NB4 (cell line): Measurements from ENCODE around the gene MIA.
"Not testable (repeated sequence)": the region's sequence is repeated elsewhere in the genome, so short reads cannot be mapped to it uniquely, and the experiment has no call there.

ENCODE experiments used
- DNase-seq: peaks from one replicate; pipeline ENCODE4 v3.0.0; 2010; ENCODE audit warnings: low read depth
- H3K4me3 ChIP-seq: one replicate; pipeline ENCODE4 v1.5.1; 2011; ENCODE audit warnings: mild to moderate bottlenecking, low read depth, low read length, moderate library complexity
- CTCF ChIP-seq: IDR thresholded peaks from one replicate; pipeline ENCODE4 v1.5.1; 2012; ENCODE audit warnings: low read depth, low read length
- MAX ChIP-seq: IDR thresholded peaks from 2 replicates; pipeline ENCODE4 v1.6.1; 2011; ENCODE audit warnings: low read depth, low read length
- MYC ChIP-seq: IDR thresholded peaks from 2 replicates; pipeline ENCODE4 v1.6.1; 2011; ENCODE audit warnings: low read depth, low read length
- POLR2A ChIP-seq: IDR thresholded peaks from 2 replicates; pipeline ENCODE4 v1.6.1; 2011; ENCODE audit warnings: mild to moderate bottlenecking; ENCODE audit not compliant: insufficient read length; ENCODE audit errors: extremely low read depth

The MIA gene

GRCh38 chr19:40763963-40764362 lies 11.4 kb upstream of the MIA start:
- no peak for TF ChIP-seq CTCF
- TF ChIP-seq POLR2A: no peak
- TF ChIP-seq MAX: no peak
- TF ChIP-seq MYC: no peak
- DNase-seq: no peak

GRCh38 chr19:40766385-40766784 lies 8.9 kb upstream of the MIA start:
- DNase-seq, H3K4me3 ChIP-seq: not testable (repeated sequence)

More at GRCh38 chr19:40763963-40764362, 11.4 kb upstream of the MIA start:
- H3K4me3 ChIP-seq: no peak overlapping the region

- DNase-seq: no peak
Measured at GRCh38 chr19:40768869-40769268, 6.5 kb upstream of the MIA start.

GRCh38 chr19:40771101-40771862 lies 4.0 kb upstream of the MIA start:
- H3K4me3 ChIP-seq, DNase-seq: not testable (repeated sequence)
- peak; percentile 24 for TF ChIP-seq POLR2A

More at GRCh38 chr19:40768869-40769268, 6.5 kb upstream of the MIA start:
- no peak for TF ChIP-seq MYC
- no peak for TF ChIP-seq CTCF
- no peak for TF ChIP-seq POLR2A
- TF ChIP-seq MAX: no peak
- H3K4me3 ChIP-seq: no peak overlapping the region

- H3K4me3 ChIP-seq: no peak overlapping the region
- TF ChIP-seq MAX (no peak), CTCF (no peak), MYC (no peak), POLR2A (no peak)
- DNase-seq: no peak
Measured at GRCh38 chr19:40775632-40776022, 306 bp downstream of the MIA start.

- TF ChIP-seq MYC (no peak), MAX (no peak), CTCF (no peak), POLR2A (no peak)
- DNase-seq: no peak
- no peak overlapping the region for H3K4me3 ChIP-seq
Measured at GRCh38 chr19:40776364-40776763, 1.0 kb downstream of the MIA start.

- TF ChIP-seq MYC: no peak
- TF ChIP-seq MAX: no peak
- no peak for TF ChIP-seq CTCF
- no peak for TF ChIP-seq POLR2A
- DNase-seq: peak; percentile 96
Measured at GRCh38 chr19:40776932-40777644, 1.8 kb downstream of the MIA start.

More at GRCh38 chr19:40776932-40777644, 1.8 kb downstream of the MIA start:
- H3K4me3 ChIP-seq: peak overlapping the region; percentile 62
